GM21360 (cell line): ENCODE results near the gene MAP7D1.
"Not testable (repeated sequence)": the region's sequence is repeated elsewhere in the genome, so short reads cannot be mapped to it uniquely, and the experiment has no call there.

Experiments used
- ATAC-seq: cut with Tn5 transposase; IDR thresholded peaks from one replicate; pipeline ENCODE4 v1.9.1; 2021; ENCODE audit warnings: mild to moderate bottlenecking, moderate library complexity; ENCODE audit not compliant: unreplicated experiment

Gene MAP7D1

DNA sequence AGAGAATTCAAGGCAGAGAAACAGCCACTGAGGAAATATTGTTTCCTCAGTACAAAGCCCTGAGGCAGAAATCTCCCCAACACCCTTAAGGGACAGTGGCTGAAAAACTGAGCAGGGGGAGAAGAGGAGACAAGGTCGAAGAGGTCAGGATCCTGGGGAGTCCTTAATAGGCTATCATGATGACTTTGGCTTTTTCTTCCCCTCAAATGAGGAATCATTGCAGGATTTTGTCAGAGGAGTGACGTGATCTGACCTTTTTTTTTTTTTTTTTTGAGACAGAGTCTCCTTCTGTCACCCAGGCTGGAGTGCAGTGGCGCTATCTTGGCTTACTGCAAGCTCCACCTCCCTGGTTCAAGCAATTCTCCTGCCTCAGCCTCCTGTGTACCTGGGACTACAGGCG lies 10.2 kb downstream of the MAP7D1 start:
- no peak for ATAC-seq

DNA sequence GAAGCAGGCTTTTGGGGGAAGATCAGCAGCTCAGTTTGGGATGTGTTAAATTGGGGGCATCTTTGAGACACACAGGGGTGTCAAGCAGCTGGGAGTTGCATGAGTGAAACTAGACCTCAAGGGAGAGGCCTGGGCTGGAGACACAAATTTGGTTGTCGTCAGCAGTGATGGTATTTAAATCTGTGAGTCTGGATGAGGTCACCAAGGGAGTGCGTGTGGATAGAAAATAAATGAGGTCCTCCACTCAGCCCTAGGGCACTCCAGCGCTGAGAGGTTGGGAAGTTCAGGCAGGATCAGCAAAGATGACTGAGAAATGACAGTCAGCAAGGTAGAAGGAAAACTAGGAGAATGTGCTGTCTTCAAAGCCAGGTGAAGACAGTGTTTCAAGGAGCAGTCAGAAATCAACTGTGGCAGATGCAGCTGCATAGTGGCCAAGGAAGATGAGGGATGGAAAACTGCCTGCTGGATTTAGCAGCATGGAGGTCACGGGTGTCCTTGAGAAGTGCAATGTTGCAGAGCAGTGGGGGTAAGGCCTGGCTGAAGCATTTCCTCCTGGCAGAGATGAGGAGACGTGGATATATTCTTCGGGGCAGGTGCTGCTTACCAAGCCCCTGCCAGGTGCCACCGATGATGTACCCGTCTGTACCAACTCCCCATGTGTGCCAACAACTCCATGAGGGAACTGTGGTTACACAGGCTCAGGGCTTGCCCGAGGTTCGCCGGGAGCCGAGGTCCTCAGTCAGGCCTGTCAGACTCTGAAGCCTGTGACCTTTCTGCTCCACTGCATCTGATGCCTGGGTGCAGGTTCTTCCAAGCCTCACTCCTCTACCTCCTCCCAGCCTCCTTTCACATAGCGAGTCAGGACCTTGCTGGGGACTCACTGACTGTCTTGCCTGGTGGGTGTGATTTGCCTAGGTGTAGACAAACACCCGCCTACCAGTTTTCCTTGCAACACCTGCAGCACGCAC lies 11.3 kb downstream of the MAP7D1 start:
- no peak for ATAC-seq

DNA sequence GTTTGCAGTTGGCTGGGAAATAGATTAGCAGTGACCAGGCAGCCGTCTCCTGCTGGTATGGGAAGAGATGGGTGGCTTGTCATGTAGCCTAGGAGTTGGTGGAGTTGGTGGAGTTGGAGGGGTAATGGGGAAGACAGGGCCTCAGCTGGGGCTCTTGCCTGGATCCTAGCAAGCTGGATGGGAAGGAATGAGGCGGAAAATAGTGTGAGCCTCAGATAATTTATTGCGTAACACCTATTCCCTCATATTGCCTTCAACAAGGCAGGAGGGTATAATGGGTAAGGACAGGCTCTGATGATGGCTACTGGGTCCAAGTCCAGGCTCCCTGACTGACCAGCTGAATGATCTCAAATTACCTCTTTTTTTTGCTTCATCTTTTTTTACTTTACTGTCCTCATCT lies 12.6 kb downstream of the MAP7D1 start:
- ATAC-seq, result no peak

GRCh38 chr1:36170643-36171412 lies 14.9 kb downstream of the MAP7D1 start:
- no peak for ATAC-seq

- no peak for ATAC-seq
These were observed 16.2 kb downstream of the MAP7D1 start for GRCh38 chr1:36172017-36172747.

DNA sequence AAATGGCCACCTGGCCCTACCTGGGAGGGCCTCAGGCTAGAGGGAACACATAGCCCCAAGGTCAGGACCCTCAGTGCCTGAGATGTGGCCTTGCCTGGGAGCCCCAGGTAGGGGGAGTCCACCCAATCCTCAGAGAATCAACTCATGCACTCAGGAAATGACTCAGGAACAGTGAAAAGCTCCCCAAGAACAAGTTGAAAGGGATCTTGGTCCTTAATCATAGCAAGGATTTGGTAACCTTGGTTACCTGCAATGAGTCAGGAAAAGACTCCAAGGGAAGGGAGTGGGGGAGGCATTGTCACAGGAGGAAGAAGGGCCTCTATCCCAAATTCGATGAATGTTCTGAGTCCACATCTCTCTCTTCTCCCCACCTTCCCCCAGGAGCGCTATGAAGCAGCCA lies 17.0 kb downstream of the MAP7D1 start:
- ATAC-seq, result no peak

- ATAC-seq, result no peak
These were observed 18.8 kb downstream of the MAP7D1 start for GRCh38 chr1:36174713-36175112.

DNA sequence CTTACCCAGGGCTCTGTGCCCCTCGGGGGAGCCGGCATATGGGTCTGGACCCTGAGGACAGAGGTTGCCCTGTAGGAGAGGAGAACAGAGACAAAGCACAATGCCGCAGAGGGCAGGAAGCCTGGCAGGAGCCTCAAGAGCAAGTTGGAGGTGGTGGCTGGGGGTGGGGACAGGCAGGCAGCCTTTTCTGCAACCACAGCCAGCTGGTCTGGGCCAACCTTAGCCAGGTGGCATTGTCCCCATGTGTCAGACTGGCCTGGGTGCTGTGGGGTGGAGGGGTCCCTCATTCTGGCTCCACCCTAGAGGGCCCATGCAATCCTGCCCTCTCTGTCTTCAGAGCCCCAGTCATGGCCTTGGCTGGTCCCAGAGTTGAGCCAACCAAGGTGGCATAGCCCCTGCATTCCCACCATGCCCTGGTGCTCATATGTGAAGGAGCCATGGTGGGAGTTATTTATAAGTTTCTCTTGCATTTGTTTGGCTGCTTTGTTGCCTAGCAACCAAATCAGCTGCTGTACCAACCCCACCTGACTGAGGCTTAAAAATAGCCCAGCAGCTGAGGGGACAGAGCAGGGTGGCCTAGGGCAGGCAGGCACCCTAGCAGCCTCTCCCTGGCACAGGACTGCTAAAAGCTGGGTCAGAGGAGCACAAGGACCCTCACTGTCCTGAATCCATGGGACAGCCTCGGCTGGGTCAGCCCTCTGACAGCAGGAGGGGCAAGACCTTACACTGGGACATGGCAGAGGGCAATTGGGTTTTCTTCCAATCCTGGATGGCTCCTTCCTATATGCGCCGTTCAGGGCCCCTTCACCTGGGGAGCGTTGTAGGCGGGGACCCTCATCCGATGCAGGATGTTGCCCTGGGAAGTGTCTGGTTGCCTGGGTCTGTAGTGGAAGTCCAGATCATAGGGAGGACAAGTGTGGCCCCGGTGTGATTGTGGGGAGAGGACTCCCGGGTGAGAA lies 19.5 kb downstream of the MAP7D1 start:
- no peak for ATAC-seq

GRCh38 chr1:36176106-36176949 lies 20.4 kb downstream of the MAP7D1 start:
- ATAC-seq, result no peak

- no peak for ATAC-seq
These were observed 21.9 kb downstream of the MAP7D1 start for GRCh38 chr1:36177589-36178431.

DNA sequence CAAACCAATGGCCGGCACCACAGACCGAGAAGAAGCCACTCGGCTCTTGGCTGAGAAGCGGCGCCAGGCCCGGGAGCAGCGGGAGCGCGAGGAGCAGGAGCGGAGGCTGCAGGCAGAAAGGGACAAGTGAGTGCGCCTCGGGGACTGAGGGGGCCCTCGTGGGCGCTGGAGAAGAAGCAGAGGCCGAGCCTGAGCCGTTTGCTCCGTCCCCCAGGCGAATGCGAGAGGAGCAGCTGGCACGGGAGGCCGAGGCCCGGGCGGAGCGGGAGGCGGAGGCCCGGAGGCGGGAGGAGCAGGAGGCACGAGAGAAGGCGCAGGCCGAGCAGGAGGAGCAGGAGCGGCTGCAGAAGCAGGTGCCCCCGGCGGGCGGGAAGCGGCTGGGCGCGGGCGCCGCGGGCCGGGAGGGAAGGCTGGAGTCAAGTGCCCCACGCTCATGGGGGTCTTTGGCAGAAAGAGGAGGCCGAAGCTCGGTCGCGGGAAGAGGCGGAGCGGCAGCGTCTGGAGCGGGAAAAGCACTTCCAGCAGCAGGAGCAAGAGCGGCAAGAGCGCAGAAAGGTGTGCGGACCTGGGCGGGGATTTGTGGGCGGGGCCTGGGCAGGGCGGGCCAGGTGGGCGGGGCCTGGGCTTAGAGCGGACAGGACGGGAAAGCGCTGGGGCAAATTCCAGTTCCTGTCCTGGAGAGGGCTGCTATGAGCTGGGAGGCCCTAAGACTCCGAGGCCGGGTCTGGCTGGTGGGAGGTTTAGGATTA lies 22.7 kb downstream of the MAP7D1 start:
- ATAC-seq, result no peak

- no peak for ATAC-seq
These were observed 23.2 kb downstream of the MAP7D1 start for GRCh38 chr1:36179220-36179600.

- ATAC-seq, result no peak
These were observed 26.8 kb downstream of the MAP7D1 start for GRCh38 chr1:36182734-36183133.

DNA sequence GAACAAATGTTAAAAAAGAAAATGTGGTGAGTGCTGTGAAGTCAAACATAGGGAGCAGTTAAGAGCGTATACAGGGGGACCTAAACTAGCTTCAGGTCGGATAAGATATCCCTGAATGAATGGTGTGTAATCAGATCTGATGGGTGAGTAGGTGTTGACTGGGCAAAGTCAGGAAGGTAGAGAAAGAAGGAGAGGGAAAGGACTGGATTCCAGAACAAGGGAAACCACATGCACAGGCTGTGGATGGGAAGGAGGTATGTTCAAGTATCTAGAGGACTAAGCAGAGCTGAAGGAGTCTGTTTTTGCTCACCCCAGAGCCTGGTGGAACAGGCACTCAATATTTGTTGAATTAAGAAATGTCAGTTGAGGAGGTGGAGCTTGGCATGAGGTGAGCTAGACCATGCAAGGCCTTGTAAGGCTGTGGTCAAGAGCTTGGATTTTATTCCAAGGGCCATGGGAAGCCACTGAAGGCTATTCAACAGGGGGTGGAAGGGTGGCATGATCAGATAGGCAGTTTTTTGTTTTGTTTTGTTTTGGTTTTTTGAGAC lies 27.4 kb downstream of the MAP7D1 start:
- no peak for ATAC-seq

- ATAC-seq, result no peak
These were observed 32.0 kb downstream of the MAP7D1 start for GRCh38 chr1:36187800-36188593.

DNA sequence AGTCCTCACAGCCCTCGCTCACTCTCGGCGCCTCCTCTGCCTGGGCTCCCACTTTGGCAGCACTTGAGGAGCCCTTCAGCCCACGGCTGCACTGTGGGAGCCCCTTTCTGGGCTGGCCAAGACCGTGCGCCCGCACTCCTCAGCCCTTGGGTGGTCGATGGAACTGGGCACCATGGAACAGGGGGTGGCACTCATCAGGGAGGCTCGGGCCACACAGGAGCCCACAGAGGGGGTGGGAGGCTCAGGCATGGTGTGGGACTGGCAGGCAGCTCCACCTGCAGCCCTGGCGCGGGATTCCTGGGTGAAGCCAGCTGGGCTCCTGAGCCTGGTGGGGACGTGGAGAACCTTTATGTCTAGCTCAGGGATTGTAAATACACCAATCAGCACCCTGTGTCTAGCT lies 40.8 kb downstream of the MAP7D1 start:
- ATAC-seq, result not testable (repeated sequence)

DNA sequence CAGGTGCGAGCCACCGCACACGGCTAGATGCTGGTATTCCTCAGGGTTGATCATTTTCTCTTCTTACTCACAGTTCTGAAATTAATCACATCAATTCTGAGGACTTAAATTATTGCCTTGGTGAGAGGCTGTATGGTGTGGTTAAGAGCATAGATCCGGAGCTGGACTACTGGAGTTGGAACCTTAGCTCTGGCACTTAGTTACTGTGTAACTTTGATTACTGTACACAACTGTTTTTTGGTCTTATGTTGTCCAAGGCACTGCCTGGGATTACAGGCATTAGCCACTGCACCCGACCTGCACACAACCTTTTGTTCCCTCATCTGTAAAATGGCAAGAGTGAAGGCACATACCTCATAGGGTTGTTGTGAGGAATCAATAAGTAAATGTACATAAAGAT lies 42.7 kb downstream of the MAP7D1 start:
- ATAC-seq, result no peak
